Neural progenitor cell (in vitro differentiated cells): ENCODE data around the gene OR52E6.

Experiments used
- EZH2 ChIP-seq: fragments of 200-600 bp; sonication (generic); IDR thresholded peaks from 2 replicates; pipeline ENCODE4 v1.6.1; 2017; ENCODE audit warnings: antibody characterized with exemption, mild to moderate bottlenecking, moderate library complexity
- EZH2phosphoT487 ChIP-seq: fragments of 200-600 bp; sonication (generic); IDR thresholded peaks from 2 replicates; pipeline ENCODE4 v1.6.1; 2017; ENCODE audit warnings: antibody characterized with exemption
- TF ChIP-seq, protein P1 (sequence below): fragments of 200-600 bp; sonication (generic); IDR thresholded peaks from 2 replicates; pipeline ENCODE4 v1.5.1; 2017; ENCODE audit warnings: antibody characterized with exemption, mild to moderate bottlenecking

DNA sequence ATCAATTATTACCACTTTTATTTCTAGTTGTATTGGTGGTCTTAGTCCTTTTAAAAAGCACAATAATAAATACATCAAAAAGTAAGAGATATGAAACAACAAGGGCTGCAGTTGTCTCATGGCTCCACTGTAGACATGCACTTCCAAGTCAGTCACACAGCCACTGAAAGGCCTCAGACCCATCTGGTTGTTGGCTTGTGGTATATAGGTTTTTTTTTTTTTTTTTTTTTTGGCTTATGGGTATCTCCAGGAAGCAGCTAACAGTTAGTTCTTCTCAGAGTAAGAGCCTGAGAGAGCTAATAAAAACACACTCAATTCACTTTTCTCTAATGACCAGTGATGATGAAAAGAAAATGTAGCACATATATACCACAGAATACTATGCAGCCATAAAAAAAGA is 6.0 kb upstream of the OR52E6 start:
- TF ChIP-seq, protein P1, sequence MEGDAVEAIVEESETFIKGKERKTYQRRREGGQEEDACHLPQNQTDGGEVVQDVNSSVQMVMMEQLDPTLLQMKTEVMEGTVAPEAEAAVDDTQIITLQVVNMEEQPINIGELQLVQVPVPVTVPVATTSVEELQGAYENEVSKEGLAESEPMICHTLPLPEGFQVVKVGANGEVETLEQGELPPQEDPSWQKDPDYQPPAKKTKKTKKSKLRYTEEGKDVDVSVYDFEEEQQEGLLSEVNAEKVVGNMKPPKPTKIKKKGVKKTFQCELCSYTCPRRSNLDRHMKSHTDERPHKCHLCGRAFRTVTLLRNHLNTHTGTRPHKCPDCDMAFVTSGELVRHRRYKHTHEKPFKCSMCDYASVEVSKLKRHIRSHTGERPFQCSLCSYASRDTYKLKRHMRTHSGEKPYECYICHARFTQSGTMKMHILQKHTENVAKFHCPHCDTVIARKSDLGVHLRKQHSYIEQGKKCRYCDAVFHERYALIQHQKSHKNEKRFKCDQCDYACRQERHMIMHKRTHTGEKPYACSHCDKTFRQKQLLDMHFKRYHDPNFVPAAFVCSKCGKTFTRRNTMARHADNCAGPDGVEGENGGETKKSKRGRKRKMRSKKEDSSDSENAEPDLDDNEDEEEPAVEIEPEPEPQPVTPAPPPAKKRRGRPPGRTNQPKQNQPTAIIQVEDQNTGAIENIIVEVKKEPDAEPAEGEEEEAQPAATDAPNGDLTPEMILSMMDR, result no peak
- no peak for TF ChIP-seq EZH2phosphoT487
- TF ChIP-seq EZH2, result no peak
